Activated B cell treated with CpG ODN at 0.5 μM for 24 hours (primary cell): ENCODE data around the gene EFEMP2. TPM values are rescaled to one million over a fixed set of nuclear protein-coding genes. Genes with fewer than 3 reads are reported as not detected.
A peak's percentile ranks its signal among the peaks of the same experiment; 100 is the strongest.

ENCODE experiments used
- ATAC-seq: fragments of 200-7000 bp; cut with Tn5 transposase; one replicate; pipeline ENCODE4 v1.10.0; 2021; ENCODE audit warnings: low read depth, mild to moderate bottlenecking, moderate library complexity
- CTCF ChIA-PET: fragments of 350-600 bp; sonication (Branson Sonifier 250); formaldehyde crosslinking; loops from one replicate; lab custom pipeline; 2021; ENCODE audit warnings: antibody characterized with exemption; lab: Charles Lee
- POLR2A ChIA-PET: fragments of 350-600 bp; sonication (Branson Sonifier 250); formaldehyde crosslinking; loops from one replicate; lab custom pipeline; 2021; ENCODE audit warnings: antibody characterized with exemption; lab: Charles Lee
- DNase-seq: peaks from one replicate; pipeline ENCODE4 v3.0.0; 2022
- H3K27ac Mint-ChIP-seq: one replicate; pipeline ENCODE4 v1.8.0; 2020; ENCODE audit warnings: mixed read lengths
- H3K27me3 Mint-ChIP-seq: one replicate; pipeline ENCODE4 v1.8.0; 2021; ENCODE audit warnings: mixed read lengths
- H3K36me3 Mint-ChIP-seq: one replicate; pipeline ENCODE4 v1.8.0; 2021; ENCODE audit warnings: low read depth, mixed read lengths
- H3K4me1 Mint-ChIP-seq: one replicate; pipeline ENCODE4 v1.8.0; 2021; ENCODE audit warnings: mixed read lengths
- H3K4me3 Mint-ChIP-seq: one replicate; pipeline ENCODE4 v1.8.0; 2020; ENCODE audit warnings: mild to moderate bottlenecking, mixed read lengths
- H3K9me3 Mint-ChIP-seq: one replicate; pipeline ENCODE4 v1.8.0; 2020; ENCODE audit warnings: mixed read lengths
- CTCF ChIP-seq: fragments of 200-600 bp; IDR thresholded peaks from one replicate; pipeline ENCODE4 v1.8.0; 2022; ENCODE audit warnings: antibody characterized with exemption, mild to moderate bottlenecking
- intact Hi-C: fragments of 100-400 bp; cut with micrococcal nuclease; formaldehyde crosslinking; loops from one replicate; pipeline ENCODE4 v1.15.1; 2024
- total RNA-seq: library from RNA; stranded (reverse); gene quantifications from 2 replicates; pipeline ENCODE4 v1.2.3, GENCODE V29; 2022

EFEMP2 gene
- total RNA-seq, 1 donor from 2014 or later: 3.8 TPM

- intact Hi-C loops: loop anchor here (10.0 kb wide), 1 partner anchor 252 kb away; no protein-coding TSS in a partner anchor
- H3K27me3 Mint-ChIP-seq: no peaks in the 10 kb centered on the region
- DNase-seq (no peak), ATAC-seq (no peak)
- H3K9me3 Mint-ChIP-seq: no peaks in the 10 kb centered on the region
- peaks cover 45% of the 10 kb centered on the region for H3K36me3 Mint-ChIP-seq
- H3K4me3 Mint-ChIP-seq: no peak overlapping the region
- ChIA-PET CTCF (interaction anchor here (0.7 to 1.8 kb wide), 2 partner anchors 9 to 22 kb away, joined by 3 to 4 read pairs; partner anchors contain the start of genes CCDC85B and MUS81), POLR2A (interaction anchor here (0.6 to 1.8 kb wide), 2 partner anchors 23 to 1067 kb away, joined by 3 to 7 read pairs; partner anchors contain the start of gene MUS81)
- no peak for TF ChIP-seq CTCF
- no peak overlapping the region for H3K27ac Mint-ChIP-seq
- H3K4me1 Mint-ChIP-seq: peaks cover 38% of the 10 kb centered on the region
Observed at GRCh38 chr11:65882120-65883057, 9.8 kb upstream of the EFEMP2 start.

GRCh38 chr11:65880844-65881421 lies 8.3 kb upstream of the EFEMP2 start:
- H3K4me3 Mint-ChIP-seq: no peak overlapping the region
- H3K27ac Mint-ChIP-seq: no peak overlapping the region
- ChIA-PET CTCF (interaction anchor here (1.8 kb wide), 1 partner anchor 21 kb away, joined by 4 read pairs; the partner anchor contains the start of gene MUS81), POLR2A (interaction anchor here (0.5 to 1.8 kb wide), 5 partner anchors 9 to 115 kb away, joined by 3 to 7 read pairs (median 5); partner anchors contain the start of genes CCDC85B and MUS81)
- H3K36me3 Mint-ChIP-seq: peaks cover 34% of the 10 kb centered on the region
- H3K9me3 Mint-ChIP-seq: no peaks in the 10 kb centered on the region
- DNase-seq (no peak), ATAC-seq (no peak)
- intact Hi-C loops: loop anchor here (10.0 kb wide), 1 partner anchor 254 kb away; no protein-coding TSS in a partner anchor
- H3K27me3 Mint-ChIP-seq: no peaks in the 10 kb centered on the region
- peaks cover 28% of the 10 kb centered on the region for H3K4me1 Mint-ChIP-seq
- no peak for TF ChIP-seq CTCF

GRCh38 chr11:65880027-65880426 lies 7.4 kb upstream of the EFEMP2 start:
- intact Hi-C loops: loop anchor here (10.0 kb wide), 1 partner anchor 255 kb away; no protein-coding TSS in a partner anchor
- no peak overlapping the region for H3K27ac Mint-ChIP-seq
- no peak for DNase-seq
- H3K27me3 Mint-ChIP-seq: no peaks in the 10 kb centered on the region
- H3K4me3 Mint-ChIP-seq: no peak overlapping the region
- H3K36me3 Mint-ChIP-seq: peaks cover 27% of the 10 kb centered on the region
- no peaks in the 10 kb centered on the region for H3K9me3 Mint-ChIP-seq
- H3K4me1 Mint-ChIP-seq: peaks cover 23% of the 10 kb centered on the region
- ATAC-seq: no peak
- TF ChIP-seq CTCF: no peak
- POLR2A ChIA-PET: interaction anchor here (1.1 kb wide), 1 partner anchor 21 kb away, joined by 4 read pairs; no protein-coding TSS in a partner anchor
- CTCF ChIA-PET: no interaction called here

- ChIA-PET POLR2A (interaction anchor here (1.1 kb wide), 1 partner anchor 21 kb away, joined by 4 read pairs; no protein-coding TSS in a partner anchor), CTCF (interaction anchor here (1.2 kb wide), 1 partner anchor 20 kb away, joined by 4 read pairs; no protein-coding TSS in a partner anchor)
- intact Hi-C loops: loop anchor here (10.0 kb wide), 1 partner anchor 255 kb away; no protein-coding TSS in a partner anchor
- Mint-ChIP-seq H3K4me1 (peaks cover 19% of the 10 kb centered on the region), H3K27me3 (no peaks in the 10 kb centered on the region), H3K36me3 (peaks cover 25% of the 10 kb centered on the region), H3K27ac (no peak within 1 kb of the TSS), H3K9me3 (no peaks in the 10 kb centered on the region), H3K4me3 (no peak within 1 kb of the TSS)
- DNase-seq: no peak
- no peak for TF ChIP-seq CTCF
- peak; percentile 8 for ATAC-seq
Observed at GRCh38 chr11:65879617-65880016, 7.0 kb upstream of the EFEMP2 start, which contains the start of gene CTSW. Gene CTSW (plus strand): TSS chr11:65879837. CDS start chr11:65879855, 18 bp downstream.
